Right atrium auricular region (tissue), 2 donors: ENCODE data around the gene BMF. TPM values are rescaled to one million over a fixed set of nuclear protein-coding genes. Genes with fewer than 3 reads are reported as not detected.
"Not testable (repeated sequence)": the region's sequence is repeated elsewhere in the genome, so short reads cannot be mapped to it uniquely, and the experiment has no call there.

ENCODE experiments used
- DNase-seq: peaks from one replicate; pipeline ENCODE4 v3.0.0-alpha.2; 2019; ENCODE audit warnings: low spot score
- H3K27ac ChIP-seq, 2 donors: fragments of 200-600 bp; sonication (generic); 1 replicate in 1 of 2; 2 replicates in 1 of 2; pipeline ENCODE4 v1.5.1; 2016 to 2019
- H3K27me3 ChIP-seq, 2 donors: fragments of 200-600 bp; sonication (generic); one replicate each; pipeline versions ENCODE4 v1.5.1 to v1.6.0; 2017 to 2019
- H3K36me3 ChIP-seq: fragments of 200-600 bp; sonication (generic); one replicate; pipeline ENCODE4 v1.5.1; 2016
- H3K4me1 ChIP-seq, 2 donors: fragments of 200-600 bp; sonication (generic); one replicate each; pipeline versions ENCODE4 v1.5.1 to v1.6.0; 2017 to 2019
- H3K4me3 ChIP-seq, 2 donors: fragments of 200-600 bp; sonication (generic); 1 replicate in 1 of 2; 2 replicates in 1 of 2; pipeline ENCODE4 v1.5.1; 2017 to 2019; ENCODE audit warnings: mild to moderate bottlenecking in 1 of 2, moderate library complexity in 1 of 2
- H3K9me3 ChIP-seq, 2 donors: fragments of 200-600 bp; sonication (generic); one replicate each; pipeline ENCODE4 v1.5.1; 2019
- CTCF ChIP-seq, 2 donors: fragments of 200-600 bp; sonication (generic); IDR thresholded peaks; one replicate each; pipeline ENCODE4 v1.5.1; 2019; ENCODE audit warnings: antibody characterized with exemption in 2 of 2
- total RNA-seq, 2 donors: library from RNA; depleted of rRNA; stranded (reverse); fragments of >200 nt; gene quantifications; one replicate each; pipeline ENCODE4 v1.1.0, GENCODE V29; 2016

Gene BMF
- 1 to 10 TPM; 1.3 to 3.0 TPM for total RNA-seq

- peaks cover 0 to 49% of the 10 kb centered on the region in 2 donors for H3K4me1 ChIP-seq
- peak; percentile 100 for DNase-seq
These were observed at the start of gene BMF for GRCh38 chr15:40108855-40109735. Gene BMF (minus strand): TSS chr15:40108879. CDS start chr15:40106086, 2,793 bp downstream.

GRCh38 chr15:40157778-40158447, 49.2 kb upstream of the BMF start:
- H3K4me1 ChIP-seq = peaks cover 0 to 11% of the 10 kb centered on the region in 2 donors
- no peak for TF ChIP-seq CTCF (IDR thresholded peaks at IDR 0.05)
- no peak for DNase-seq

More at GRCh38 chr15:40108855-40109735, at the start of gene BMF:
- Histone ChIP-seq H3K27me3 (no peaks in the 10 kb centered on the region), H3K9me3 (no peaks in the 10 kb centered on the region), H3K4me3 (peak within 1 kb of the TSS; percentile 72 to 74), H3K27ac (peak within 1 kb of the TSS; percentile 80 to 90), H3K36me3 (no peaks in the 10 kb centered on the region)
- TF ChIP-seq CTCF (IDR thresholded peaks at IDR 0.05) = peak in 1 of 2 donors; percentile 50

GRCh38 chr15:40155270-40155910, 46.7 kb upstream of the BMF start:
- Histone ChIP-seq H3K36me3 (no peaks in the 10 kb centered on the region), H3K4me3 (no peak overlapping the region), H3K27me3 (no peaks in the 10 kb centered on the region), H3K27ac (no peak overlapping the region), H3K9me3 (no peaks in the 10 kb centered on the region), H3K4me1 (peaks cover 0 to 1% of the 10 kb centered on the region in 2 donors)
- TF ChIP-seq CTCF (IDR thresholded peaks at IDR 0.05) = no peak
- no peak for DNase-seq

More at GRCh38 chr15:40157778-40158447, 49.2 kb upstream of the BMF start:
- no peaks in the 10 kb centered on the region for H3K36me3 ChIP-seq
- H3K27me3 ChIP-seq = no peaks in the 10 kb centered on the region
- H3K4me3 ChIP-seq = no peak overlapping the region
- no peaks in the 10 kb centered on the region for H3K9me3 ChIP-seq
- H3K27ac ChIP-seq = no peak overlapping the region

- not testable (repeated sequence) for H3K4me3 ChIP-seq, DNase-seq, H3K9me3 ChIP-seq, H3K27me3 ChIP-seq, H3K27ac ChIP-seq, H3K36me3 ChIP-seq, H3K4me1 ChIP-seq
These were observed 46.1 kb upstream of the BMF start for GRCh38 chr15:40154821-40155220.

- no peak for TF ChIP-seq CTCF (IDR thresholded peaks at IDR 0.05)
- no peaks in the 10 kb centered on the region for H3K9me3 ChIP-seq
- H3K36me3 ChIP-seq = no peaks in the 10 kb centered on the region
- no peak for DNase-seq
- no peak overlapping the region for H3K27ac ChIP-seq
- no peak overlapping the region for H3K4me3 ChIP-seq
- no peaks in the 10 kb centered on the region for H3K4me1 ChIP-seq
- no peaks in the 10 kb centered on the region for H3K27me3 ChIP-seq
These were observed 43.3 kb upstream of the BMF start for GRCh38 chr15:40151991-40152390.

GRCh38 chr15:40151499-40151898, 42.8 kb upstream of the BMF start:
- no peaks in the 10 kb centered on the region for H3K9me3 ChIP-seq
- H3K27me3 ChIP-seq = no peaks in the 10 kb centered on the region
- no peaks in the 10 kb centered on the region for H3K4me1 ChIP-seq
- no peak for DNase-seq
- H3K36me3 ChIP-seq = no peaks in the 10 kb centered on the region
- TF ChIP-seq CTCF (IDR thresholded peaks at IDR 0.05) = no peak
- H3K27ac ChIP-seq = no peak overlapping the region
- no peak overlapping the region for H3K4me3 ChIP-seq
